HS-5 (cell line): ENCODE results near the gene RNF220.
"Not testable (repeated sequence)": the region's sequence is repeated elsewhere in the genome, so short reads cannot be mapped to it uniquely, and the experiment has no call there.

Experiments
- DNase-seq: peaks from one replicate; pipeline ENCODE4 v3.0.0-alpha.2; 2012; ENCODE audit warnings: low read depth

RNF220 gene

DNA sequence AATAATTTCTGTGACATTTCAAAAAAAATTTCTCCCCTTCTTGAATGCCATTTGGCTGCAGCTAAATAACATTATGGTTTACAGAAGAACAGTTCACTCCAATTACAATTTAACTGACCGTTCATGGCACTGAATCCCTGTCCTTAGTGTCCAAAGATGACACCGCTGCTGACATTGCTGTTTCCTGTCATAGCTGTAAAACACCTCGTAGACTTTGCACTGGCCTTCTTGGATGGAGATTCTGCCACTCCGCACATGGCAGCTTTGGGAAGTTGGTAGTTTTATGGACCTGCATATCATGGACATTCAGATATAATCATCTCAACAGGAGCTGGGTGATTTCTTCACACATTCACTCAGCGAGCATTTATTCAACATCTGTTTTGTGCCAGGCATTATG is 274.4 kb downstream of the RNF220 start:
- DNase-seq = no peak

DNA sequence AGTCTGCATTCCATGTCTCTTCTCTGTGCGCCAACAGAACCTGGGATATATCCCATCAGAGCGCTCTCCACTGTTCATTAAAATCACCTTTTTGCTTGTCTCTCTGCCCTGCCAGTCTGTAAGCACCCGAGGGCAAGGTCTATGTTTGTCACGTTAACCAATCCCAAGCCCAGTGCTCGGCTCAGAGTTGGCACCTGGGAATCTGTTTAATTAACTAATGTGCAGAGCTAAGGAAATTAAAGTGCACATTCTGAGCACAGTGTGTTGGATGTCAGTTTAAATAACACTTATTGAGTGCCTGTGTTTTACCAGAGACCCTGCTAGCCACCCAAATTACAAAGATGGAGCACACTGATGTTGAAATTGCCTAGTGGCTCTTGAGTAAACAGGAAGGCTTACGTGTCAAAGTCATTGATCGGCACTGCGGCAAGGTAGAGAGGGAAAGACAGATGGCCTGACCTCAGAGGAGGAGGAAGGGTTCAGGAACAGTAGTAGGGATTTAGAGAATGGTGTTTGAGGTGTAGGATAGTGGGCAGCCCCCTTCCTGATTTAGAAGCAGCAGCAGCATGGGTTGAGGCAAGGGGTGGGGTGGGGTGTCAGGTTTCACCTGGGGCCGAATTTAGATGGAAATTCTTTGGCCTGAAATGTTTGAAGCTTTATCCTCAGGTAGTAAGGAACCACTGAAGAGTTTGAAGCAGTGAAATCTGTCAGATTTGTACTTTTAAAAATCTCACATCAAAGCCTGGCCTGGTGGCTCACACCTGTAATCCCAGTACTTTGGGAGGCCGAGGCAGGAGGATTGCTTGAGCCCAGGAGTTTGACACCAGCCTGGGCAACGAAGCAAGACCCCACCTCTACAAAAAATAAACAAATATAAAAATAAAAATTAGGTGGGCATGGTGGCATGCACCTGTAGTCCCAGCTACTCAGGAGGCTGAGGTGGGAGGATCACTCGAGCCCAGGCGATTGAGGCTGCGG is 277.1 kb downstream of the RNF220 start:
- no peak for DNase-seq

DNA sequence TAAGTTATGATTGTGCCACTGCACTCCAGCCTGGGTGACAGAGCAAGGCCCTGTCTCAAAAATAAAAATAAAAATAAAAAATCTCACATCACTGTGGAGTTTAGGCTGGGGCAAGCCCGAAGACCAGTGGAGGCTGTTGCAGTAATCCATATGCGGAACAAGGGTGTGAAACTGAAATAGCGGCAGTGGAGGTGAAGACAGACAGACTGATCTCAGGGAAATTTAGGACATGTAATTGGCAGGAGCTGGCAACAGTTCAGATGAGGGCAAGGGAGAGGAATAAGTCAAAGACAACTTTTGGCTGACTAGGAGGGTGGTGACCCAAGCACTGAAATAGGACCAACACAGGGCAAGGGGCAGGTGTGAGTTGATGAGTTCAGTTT is 277.8 kb downstream of the RNF220 start:
- DNase-seq = no peak

DNA sequence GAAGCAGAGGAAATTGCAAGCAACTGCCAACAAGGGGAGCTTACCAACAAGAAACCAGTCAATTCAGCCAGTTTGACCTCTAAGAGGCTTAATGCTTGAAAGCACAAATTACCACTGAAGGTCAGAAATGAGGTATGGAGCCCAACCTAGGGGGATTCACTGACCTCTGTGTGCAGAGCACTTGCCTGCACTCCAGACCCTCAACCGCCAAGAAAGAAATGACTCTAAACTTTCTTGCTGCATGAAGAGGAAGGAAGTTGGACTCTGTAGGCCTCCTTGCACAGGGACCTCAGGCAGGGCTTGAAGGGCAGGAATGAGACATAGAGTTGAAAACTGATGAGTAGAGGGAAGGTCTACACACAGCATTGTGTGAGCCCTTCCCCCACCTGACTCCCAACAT is 279.5 kb downstream of the RNF220 start:
- no peak for DNase-seq

DNA sequence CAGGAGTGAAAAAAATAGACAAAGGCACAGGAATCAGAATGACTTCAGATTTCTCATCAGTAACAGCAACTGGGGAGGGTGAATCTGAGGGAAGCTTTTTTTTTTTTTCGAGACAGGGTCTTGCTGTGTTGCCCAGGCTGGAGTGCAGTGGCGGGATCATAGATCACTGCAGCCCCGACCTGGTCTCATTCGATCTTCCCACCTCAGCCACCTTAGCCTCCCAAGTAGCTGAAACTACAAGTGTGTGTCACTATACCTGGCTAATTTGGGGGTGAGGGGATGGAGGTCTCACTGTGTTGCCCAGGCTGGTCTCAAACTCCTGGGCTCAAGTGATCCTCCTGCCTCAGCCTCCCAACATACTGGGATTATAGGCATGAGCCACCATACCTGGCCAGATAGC is 280.2 kb downstream of the RNF220 start:
- DNase-seq = no peak

DNA sequence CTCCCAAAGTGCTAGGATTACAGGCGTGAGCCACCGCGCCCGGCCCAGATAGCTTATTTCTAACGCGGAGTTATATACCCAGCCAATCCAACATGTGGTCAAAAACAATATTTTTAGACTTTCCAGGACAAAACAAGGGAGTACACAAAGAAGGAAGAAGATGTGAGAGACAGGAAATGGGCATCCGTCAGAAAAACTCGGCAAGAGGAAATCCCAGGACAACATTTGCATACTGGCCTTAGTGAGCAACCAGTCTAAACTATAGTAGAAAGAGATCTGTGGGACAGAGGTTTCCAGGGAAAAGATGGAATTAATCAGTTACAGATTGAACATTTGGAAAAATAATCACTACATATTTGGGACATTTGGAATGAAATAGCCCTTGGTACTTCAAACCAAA is 280.8 kb downstream of the RNF220 start:
- no peak for DNase-seq

DNA sequence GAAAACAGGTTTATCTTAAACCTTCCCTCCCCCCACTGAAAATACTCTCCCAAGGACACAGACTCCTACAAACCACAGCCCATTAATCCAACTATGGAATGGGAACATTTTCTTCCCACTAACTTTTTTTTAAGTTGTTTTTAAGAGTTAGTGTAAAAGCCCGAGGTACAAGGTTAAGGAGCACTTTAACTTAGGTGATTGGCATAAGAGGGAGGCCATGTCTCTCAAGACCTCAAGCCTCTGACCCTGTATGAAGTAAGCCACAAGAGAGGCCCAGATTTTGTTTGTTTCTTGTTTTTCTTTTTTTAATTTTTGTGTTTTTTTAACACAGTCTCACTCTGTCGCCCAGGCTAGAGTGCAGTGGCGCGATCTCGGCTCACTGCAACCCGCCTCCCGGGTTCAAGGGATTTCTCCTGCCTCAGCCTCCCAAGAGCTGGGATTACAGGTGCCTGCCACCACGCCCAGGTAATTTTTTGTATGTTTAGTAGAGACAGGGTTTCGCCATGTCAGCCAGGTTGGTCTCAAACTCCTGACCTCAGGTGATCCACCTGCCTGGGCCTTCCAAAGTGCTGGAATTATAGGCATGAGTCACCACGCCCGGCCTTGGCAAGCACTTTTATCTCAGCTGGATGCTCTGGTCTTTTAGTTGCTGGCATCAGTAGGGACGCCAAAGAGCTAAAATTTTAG is 283.8 kb downstream of the RNF220 start:
- no peak for DNase-seq

DNA sequence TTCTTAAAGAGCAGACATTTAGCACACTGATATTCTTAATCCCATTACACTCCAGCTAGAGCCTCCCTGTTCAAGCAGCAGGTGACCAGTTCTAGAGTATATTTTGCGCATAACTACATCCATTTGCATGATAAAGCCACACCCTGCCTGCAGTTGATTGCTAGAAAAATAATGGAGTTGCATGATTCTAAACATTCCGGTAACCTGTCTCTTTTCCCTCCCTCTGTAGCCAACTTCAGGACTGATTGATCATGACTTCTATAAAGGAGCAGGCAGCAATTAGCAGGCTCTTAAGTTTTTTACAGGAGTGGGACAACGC is 284.4 kb downstream of the RNF220 start:
- DNase-seq = no peak

DNA sequence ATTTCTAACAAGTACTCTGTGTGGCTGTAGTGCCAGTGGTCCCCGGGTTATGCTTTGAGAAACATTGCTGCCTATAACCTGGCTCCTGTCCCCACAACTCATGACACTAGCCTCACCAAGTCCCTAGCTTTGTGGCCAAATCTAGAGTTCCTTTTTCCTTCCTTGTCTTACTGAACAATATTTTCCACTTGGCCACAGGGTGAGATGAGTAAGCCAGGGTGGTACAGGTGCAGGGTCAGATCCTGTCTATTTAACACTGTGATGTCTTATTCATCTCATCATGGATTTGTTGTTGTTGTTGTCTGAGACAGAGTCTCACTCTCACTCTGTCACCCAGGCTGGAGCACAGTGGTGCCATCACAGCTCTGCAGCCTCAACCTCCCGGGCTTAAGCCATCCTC is 288.1 kb downstream of the RNF220 start:
- DNase-seq = no peak

DNA sequence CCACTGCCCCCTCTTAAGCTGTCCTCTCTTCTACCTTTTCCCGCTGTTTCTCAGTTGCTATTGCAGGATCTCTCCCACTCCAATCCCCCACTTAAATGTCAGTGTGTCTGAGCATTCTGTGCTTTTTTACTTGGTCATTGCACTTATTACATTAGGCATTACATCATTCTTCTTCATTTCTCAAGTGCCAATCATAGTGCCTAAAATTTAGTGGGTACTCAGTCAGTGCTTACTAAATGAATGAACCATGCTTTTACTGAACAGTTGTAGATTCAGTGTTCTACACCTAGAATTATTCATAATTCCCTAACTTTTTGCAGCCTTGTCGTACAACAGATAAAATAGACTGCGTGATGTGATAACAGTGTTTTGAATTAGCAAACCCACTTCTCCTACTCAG is 288.8 kb downstream of the RNF220 start:
- DNase-seq = no peak

DNA sequence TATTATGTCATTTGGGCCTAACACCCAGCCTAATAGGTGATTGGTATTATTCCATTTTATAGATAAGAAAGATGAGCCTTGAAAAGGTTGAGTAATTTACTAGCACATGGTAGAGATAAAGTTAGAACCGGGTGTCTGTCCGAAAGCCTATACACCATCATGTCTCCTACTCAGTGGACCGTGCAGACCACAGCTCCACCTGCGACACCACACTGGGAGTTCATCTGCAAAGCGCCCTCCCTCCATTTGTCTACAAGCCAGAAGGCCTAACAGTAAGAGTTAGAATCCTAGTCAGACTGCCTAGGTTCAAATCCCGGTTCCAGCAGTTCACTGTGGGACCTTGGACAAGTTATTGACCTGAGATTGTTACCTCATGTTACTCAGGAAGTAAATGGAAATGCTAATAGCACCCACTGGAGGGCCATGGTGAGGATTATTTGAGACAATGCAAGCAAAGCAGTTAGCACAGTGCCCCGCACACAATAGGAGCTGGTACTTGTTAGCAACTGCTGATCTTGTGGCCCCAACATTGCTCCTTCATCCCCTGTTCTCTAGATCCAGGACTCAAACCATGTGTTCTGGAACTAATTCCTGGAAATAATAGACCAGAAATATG is 289.9 kb downstream of the RNF220 start:
- no peak for DNase-seq

DNA sequence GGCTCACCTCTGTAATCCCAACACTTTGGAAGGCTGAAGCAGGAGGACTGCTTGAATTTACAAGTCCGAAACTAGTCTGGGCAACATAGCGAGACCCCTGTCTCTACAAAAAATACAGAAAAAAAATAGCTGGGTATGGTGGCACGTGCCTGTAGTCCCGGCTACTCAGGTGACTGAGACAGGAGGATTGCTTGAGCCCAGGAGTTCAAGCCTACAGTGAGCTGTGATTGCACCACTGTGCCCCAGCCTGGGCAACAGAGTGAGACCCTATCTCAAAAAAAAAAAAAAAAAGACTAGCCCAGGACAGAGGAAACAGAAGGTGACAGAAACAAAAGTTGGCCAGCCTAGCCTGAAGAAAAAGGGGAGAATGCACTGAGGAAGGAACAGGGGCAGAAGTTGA is 290.6 kb downstream of the RNF220 start:
- DNase-seq = no peak

DNA sequence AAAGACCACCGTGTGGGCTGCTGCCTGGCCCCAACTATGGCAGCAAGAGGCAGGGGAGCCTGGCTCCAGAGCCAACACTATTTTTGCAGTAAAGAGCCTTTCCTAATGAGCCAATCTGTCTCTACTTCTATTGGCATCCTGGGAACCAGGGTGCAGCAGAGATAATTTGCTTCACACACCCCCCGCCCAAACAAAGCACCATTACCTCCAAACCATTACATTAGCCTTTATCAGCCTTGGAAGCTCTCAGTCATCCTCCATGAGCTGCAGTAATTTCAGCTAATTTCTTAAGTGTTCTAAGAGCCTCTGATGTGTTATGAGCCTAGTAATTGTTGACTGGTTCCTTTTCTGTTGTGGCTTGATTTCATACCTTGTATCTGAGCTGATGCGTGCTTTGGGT is 291.0 kb downstream of the RNF220 start:
- DNase-seq = no peak

DNA sequence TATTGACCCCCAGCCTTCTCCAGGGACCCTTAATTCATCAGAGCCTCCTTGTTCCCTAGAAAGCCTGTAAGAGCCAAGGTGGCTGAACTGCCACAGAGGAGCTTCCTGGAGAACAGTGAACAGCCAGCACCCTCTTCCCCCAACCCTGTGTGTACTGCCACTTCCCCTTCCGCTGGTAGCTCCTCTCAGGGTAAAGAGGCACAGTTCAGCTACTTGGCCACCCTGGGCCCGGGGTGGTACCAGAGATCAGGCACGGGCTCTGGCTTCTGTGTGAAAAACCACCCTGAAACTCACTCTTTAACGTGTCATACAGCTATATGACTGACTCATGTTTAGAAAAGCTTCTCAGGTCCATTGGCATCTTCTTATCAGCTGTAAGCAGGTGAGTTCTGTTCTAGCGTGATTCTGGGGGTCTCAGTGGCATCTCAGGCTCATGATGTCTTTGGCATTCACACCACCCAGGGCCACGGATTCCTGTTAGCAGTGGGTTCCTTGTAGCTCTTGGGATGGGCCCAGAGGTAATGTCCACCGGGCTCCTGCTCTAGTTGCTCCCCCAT is 291.8 kb downstream of the RNF220 start:
- no peak for DNase-seq

DNA sequence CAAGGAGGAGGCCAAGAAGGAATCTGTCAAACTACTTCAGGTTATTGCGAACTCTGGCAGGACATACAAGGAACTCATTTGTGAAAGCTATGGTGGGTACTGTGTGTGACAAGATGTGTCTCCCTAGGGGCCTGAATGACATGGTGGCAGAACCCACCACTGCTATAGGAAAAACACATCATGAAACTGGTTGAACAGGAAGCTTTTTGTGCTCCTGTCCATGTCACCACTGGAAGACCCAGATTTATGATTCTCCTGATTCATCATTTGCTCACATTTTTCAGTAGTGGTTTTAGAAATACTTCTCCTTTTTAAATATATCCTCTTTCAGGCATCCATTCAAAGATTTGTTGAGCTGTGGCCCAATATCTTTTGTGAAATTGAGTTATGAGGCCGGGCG is 293.1 kb downstream of the RNF220 start:
- DNase-seq = no peak

DNA sequence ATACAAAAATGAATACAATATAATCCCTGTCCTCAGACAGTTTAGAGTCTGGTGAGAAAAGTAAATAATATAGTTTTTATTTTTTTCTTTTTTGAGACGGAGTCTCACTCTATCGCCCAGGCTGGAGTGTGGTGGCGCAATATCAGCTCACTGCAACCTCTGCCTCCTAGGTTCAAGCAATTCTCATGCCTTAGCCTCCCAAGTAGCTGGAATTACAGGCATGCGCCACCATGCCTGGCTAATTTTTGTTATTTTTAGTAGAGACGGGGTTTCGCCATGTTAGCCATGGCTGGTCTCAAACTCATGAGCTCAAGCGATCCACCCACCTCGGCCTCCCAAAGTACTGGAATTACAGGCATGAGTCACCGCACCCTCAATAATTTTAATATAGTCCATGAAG is 294.3 kb downstream of the RNF220 start:
- not testable (repeated sequence) for DNase-seq

DNA sequence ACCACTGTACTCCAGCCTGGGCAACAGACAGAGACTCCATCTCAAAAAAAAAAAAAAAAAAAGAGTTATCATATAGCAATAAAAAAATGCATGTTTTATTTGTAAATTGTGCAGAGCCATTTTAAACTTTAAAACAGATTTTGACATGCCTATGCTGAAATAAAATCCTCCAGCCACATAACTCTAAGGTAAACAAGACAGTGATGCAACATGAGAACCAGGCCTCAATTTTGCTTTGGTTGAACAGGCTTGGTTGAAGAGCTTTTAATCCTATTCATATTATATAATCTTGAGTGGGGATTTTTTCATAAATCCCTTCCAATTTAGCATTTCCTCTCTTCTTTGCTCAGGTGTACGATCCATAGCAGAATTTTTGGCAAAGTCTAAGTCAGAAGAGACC is 295.5 kb downstream of the RNF220 start:
- no peak for DNase-seq

DNA sequence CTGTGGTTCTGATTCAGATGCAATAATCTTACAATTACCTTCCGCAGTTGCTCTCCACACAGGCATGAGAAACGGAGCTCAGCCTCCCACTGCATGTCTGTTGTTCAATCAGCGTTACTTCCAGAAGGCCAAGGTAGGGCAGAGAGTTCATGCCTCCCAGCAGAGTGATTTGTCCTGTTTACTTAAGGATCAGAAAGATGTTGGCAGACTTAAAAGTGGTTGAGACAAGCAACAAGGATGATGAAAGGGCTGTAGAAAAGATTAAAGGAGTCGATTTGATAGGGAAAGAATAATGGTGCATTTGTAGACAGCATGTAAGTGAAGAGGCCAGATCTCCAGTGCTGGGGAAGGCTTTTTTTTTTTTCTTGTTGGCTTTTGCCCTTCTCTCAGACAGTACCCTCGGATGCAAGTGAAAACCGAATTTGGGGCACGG is 296.1 kb downstream of the RNF220 start:
- no peak for DNase-seq
